GM04503 (cell line): Measurements from ENCODE around the gene GPSM3.

ENCODE experiments used
- DNase-seq: peaks from one replicate; pipeline ENCODE4 v3.0.0-alpha.2; 2012; ENCODE audit warnings: low read depth

Gene GPSM3

DNA sequence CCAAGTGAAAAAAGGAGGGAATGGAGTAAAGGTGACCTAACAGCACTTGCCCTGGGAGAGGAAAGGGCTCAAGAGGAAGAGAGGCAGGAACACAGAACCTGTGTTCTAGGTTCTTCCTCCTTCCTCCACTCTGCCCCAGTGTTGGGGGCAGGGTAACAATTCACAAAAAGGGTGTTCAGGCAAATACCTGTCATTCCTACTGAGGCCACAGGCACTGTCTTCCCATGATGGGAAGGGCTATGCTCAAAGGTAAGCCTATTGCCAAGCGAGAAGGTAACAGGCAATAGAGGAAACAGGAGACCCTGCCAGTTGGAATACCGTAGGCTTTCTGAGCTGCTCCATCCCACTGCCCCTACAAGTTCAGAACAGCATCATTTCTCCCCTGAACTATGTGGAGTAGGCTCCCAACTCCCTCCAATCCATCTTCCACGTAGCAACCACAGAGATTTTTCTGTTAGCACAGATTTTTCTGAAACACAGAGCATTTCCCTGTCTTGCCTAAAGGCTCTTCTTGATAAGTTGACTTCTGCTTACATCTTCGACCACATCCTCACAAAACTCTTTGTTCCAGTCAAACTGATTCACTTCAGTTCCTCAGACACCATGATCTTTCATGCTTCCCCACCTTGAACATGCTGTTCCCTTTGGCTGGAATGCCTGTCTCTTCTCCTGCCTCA, 19.3 kb downstream of the GPSM3 start:
- DNase-seq = no peak

DNA sequence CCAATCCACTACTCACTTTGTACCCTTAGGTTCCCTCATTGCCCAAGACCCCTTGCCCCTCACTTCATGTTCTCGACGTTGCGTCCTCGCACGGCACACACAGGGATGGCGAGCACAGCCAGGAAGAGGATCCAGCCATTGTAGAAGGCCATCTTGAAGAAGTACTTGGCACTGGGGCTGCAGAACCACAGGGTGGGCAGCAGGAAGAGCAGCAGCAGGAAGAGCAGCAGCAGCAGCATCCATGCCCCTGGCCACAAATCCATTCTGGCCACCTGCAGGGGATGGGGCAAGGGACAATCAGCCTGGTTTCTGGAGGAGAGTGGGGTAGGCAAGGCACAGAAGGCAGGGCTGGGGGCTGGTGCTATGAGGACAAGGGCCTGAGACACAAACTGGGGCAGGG, 21.2 kb downstream of the GPSM3 start:
- no peak for DNase-seq

DNA sequence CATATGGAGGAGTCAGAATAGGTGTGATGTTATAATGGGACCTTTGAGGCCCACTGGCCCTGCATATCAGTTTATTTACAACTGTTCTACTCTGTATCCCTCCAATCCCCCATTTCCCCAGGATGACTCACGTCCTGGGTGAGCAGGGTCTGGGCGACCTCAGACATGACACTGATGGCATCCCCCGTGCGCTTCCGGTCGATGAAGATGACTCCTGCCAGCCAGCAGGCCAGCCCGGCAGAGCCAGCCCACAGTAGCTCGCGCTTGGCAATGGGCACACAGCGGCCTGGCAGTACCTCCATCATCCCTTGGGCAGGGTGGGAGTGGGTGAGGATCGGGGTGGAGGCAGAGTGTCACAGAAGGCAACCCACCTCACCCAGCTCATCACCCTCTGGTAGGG, 22.1 kb downstream of the GPSM3 start:
- no peak for DNase-seq

DNA sequence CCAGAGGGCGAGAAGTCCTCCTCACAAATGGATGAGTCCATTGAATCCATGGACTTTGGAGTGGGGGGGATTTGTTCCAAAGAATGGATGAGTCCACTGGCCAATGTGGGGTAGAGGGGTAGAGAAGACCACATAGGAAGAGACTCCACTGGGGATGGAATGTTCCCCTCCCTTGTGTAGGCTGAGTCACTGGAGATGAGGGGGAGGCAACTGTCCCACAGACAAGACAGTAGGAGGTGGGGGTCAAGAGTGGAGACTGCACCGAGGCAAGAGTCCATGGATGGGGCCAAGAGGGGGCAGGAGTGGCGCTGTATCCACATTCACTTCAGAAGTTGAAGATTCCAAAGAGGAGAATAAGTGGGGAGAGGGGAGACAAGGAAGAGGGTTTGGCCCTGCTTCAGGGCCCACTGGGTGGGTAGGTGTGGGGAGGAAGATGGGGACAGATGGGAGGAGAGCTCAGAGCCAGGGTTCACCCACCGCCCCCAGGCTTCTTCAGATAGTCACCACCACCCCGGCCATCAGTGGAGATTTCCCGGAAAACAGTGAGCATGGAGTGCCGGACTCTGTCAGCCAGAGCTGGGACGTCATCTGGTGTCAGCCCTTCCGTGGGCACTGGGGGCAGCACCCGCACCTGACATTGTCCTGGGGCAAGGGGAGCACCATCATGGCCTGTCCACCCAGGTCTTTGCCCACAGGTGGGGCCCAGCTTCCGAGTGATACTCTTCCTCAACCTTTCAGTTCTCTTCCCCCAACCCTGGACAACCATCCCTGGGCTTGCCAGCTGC, 23.4 kb downstream of the GPSM3 start:
- no peak for DNase-seq

DNA sequence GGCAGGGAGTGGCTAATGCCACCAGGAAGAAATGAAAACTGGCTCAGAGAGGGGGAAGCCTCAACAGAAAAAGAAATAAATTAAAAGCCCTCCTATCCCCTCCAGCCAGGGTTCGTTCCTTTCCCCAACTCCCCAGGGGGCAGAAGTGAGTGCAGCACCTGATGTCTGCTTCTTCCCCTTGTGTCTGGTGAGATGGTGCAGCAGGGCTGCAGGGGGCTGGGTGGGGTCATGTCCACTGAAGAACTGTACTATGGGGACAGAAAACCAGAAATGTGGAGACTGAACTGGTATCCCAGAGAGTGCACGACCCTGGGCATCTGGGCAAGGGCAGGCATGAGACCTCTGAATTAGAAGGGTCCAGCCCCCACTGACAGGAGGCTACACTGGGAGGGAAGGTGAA, 24.1 kb downstream of the GPSM3 start:
- DNase-seq = no peak

DNA sequence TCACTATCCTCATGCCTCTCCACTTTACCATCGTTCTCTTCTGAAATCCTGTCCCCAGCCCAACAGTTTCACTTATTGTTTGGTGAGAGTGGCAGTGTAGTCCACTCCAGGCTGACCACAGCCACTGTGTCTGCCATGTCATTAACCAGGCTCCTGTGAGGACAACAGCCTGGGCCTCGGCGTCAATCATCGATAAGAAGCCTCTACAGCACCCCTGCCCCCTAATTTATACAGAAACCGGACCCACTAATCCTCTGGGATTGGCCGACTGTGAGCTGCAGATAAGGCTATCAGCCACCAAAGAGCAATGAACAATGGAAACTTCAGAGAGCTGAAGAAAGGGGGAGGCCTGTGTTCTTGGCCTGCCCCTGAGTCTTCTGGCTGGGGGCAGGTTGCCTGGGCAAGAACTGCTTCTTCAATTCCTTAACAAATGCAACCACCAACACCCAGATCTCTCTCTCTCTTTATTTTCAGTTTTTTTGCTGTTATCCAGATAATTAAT, 24.6 kb downstream of the GPSM3 start:
- DNase-seq = no peak

DNA sequence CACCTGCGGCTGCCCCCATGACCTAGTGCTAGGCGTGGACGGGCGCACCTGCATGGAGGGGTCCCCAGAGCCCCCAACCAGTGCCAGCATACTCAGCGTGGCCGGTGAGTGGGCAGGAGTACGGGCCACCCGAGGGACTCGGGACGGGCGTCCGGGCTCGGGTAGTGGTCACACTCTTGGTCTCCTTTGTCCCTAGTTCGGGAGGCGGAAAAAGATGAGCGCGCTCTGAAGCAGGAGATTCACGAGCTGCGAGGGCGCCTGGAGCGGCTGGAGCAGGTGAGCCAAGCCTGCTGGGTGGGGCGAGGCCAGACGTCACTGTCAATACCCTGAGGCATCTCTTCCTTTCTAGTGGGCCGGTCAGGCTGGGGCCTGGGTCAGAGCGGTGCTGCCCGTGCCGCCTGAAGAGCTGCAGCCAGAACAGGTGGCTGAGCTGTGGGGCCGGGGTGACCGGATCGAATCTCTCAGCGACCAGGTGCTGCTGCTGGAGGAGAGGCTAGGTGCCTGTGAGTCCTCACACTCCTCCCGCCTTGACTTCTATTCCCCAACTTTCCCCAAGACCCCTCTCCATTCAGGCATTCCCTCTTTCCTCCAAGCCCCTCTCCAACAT, 25.2 kb downstream of the GPSM3 start:
- DNase-seq = no peak

DNA sequence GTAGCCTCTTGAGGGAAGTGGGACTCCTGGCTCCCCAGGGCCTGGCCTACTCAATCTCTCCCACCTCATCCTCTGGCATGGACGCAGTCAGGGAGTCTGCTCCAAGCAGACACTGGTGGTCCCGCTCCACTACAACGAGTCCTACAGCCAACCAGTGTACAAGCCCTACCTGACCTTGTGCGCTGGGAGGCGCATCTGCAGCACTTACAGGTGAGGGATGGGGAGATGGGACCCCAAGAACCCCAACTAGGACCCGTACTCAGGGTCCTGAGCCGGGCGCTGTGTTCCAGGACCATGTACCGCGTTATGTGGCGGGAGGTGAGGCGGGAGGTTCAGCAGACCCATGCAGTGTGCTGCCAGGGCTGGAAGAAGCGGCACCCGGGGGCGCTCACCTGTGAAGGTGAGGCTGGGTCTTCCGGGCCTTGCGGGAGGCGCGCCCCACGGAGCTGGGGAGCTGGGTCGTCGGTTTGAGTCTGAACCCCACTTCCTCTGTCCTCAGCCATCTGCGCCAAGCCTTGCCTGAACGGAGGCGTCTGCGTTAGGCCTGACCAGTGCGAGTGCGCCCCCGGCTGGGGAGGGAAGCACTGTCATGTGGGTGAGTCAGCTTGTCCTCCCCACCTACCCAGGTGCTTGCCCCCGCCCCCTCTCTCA, 25.9 kb downstream of the GPSM3 start:
- DNase-seq = no peak

DNA sequence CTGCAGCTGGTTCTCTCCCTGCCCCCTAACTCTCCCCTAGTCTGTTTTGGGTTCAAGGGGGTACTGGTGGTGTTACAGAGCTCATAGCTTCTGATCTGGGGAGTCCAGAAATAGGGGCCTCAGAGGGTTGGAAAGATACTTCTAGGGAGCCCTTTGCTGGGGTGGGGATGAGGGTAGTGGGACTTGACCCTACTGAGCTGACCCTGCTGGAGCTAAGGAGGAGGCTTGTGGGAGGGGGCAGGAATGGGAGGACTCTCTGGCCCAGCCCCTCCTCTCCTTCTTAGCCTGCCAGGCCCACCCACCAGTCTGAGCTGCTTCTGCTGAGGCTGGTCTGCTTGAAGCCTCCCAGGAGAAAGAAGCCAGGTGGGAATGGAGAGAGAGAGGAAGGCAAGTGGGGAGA, 28.1 kb downstream of the GPSM3 start, which contains the start of gene EGFL8:
Gene EGFL8, plus strand, starts transcription at position 301 of the 400 bp plus-strand sequence. CDS start 1,571 bp downstream, outside the sequence.
- DNase-seq = no peak

DNA sequence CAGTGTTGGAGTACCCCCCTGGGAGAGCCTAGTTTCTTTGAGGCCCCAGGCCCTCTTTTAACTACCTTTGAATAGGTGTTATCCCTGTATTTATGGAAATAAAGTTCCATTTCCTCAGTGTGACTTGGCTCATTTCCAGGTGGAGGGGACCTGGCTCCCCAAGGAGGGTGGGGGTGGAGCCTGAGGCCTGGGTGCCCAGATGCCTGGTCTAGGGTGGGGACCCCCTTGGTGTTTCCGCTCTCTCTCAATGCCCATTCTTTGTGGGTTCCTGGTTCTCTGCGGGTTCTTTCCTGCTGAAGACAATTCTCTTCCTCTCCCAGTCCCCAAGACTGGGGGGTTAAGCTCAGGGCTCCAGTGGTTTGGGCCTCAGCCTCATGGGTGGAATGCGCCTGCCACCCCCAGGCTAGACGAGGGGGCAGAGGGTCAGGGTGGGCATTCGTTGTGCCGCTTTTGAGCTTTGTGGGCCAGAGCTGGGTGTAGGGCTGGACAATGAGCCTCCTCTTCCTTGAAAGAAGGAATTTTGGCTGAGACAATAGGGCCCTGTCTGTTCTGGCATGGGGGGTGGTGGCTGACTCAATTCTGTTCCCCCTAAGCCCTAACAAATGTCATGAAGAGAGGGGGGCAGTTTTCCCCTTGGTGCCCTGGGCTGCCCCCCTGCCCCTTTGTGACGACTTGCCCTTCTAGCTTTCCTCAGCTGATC, 28.7 kb downstream of the GPSM3 start:
- DNase-seq = no peak

DNA sequence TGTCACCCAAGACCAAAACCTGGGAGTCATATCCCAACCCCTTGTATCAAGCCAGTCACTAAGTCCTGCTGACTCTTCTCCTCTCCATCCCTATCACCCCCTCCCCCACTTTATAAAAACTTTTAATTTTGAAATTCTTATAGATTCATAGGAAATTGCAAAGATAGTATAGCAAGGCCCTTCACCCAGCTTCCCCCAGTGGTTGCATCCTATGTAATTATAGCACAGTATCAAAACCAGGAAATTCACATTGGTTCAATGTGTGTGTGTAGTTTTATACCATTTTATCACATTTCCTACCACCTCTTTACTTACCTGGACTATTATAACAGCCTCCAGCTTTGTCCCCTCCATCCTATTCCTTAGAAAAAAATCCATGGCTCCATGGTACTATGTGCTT, 34.4 kb downstream of the GPSM3 start:
- no peak for DNase-seq

DNA sequence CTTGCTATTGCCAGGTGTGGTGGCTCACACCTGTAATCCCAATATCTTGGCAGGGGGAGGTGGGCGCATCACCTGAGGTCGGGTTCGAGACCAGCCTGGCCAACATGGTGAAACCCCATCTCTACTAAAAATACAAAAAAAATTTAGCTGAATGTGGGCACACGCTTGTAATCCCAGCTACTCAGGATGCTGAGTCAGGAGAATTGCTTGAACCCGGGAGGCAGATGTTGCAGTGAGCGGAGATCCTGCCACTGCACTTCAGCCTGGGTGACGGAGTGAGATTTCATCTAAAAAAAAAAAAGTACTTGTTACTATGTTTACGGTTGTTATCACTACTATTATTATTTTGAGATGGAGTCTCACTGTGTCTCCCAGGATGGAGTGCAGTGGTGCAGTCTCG, 35.6 kb downstream of the GPSM3 start:
- no peak for DNase-seq

DNA sequence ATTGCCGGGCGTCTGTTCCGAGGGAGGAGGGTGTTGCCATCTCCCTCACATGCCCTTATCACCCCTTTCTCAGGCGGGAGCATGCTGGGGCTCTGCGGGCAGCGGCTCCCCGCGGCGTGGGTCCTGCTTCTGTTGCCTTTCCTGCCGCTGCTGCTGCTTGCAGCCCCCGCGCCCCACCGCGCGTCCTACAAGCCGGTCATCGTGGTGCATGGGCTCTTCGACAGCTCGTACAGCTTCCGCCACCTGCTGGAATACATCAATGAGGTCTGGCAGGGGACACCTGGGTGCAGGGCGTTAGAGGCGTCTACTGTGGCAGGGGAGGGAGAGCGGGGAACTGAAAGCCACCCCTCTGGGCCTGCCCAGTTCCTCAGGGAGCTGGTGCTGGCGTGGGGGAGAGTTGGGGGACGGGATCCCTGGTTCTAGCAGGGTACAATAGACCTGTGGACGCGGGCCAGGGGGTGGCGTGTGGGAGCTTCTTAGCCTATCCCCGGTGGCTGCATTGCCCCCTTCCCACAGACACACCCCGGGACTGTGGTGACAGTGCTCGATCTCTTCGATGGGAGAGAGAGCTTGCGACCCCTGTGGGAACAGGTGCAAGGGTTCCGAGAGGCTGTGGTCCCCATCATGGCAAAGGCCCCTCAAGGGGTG, 37.8 kb downstream of the GPSM3 start:
- DNase-seq = no peak

DNA sequence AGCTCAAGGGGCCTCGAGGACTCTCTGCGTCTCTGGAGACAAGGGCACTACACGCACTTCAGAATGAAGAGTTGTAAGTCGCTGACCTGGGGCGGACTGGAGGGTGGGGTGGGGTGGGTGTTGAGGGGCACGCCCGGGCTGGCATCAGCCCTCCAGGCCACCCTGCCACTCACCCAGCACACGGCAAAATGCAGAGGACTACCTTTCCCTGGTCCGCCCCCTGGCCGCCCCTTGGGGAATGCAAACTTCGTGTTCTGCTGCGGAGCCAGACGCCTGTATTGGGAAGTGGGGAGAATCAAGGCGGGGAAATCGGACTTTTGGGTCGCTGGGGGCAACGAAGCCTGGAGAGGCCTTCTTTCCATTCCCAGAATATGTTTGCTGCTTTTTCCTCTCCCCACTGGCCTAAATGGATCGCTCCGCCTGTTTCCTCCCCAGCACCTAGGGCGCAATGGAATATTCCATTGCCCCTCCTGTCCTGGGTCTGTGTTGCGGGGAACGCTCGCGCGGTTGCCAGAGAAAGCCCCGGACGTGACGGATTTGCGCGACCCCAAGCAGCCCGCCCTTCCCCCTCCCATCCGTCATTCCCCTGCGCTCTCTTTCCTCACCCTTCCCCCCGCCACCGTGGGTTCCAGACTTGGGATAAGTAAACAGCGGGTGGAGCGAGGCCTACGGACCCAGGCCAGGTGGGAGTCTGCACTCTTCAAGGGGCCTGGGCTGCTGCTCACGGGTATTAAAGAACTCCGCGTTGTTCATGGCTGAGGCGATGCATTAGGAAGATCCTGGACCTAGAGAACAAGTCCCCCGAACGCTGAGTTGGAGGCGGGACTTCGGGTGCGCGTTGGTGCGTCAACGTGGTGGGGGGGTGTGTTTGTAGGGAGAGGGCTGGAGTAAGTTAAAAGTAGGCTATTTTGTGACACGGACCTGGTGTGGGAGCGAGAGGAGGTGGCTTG, 38.6 kb downstream of the GPSM3 start, which contains the start of gene PPT2:
Gene PPT2, plus strand, starts transcription at position 578 of the 950 bp plus-strand sequence. CDS start 454 bp downstream, outside the sequence.
- DNase-seq = peak; percentile 41

DNA sequence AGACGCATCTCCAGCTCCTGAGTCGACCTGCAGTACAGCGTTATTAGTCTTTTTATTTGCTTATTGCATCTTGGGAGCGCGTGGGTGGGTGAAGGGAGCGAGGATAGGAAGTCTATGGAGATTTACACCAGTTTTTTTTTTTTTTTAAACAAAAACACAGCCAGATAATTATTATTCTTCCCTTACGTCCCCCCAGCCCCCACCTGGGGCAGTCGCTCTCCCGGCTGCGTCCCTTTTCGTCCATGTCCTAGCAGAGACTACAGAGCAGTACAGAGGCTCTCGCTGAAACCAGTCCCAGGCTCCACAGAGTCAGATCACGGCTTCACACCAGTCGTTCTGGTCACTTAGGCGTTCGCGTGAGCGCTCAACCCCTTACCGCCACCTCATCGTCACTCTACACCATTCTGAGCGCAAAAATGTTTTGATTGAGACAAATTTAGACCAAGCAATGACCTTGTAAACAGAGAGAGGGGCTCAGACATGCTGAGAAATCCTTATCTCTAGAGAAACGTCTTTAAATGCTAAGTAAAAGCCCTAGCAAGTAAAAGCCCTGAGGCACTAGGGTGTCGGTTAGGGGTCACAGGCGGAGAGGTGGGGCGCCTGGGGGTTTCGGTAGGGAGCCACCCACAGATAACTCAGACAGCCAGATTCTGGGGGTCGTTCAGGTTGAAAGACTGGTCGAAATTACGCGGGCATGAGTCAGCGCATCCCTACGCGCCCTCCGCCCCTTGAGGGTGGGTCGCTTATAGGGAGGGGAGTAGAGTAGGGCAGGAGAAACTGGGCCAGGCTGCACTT, 39.5 kb downstream of the GPSM3 start:
- DNase-seq = no peak

DNA sequence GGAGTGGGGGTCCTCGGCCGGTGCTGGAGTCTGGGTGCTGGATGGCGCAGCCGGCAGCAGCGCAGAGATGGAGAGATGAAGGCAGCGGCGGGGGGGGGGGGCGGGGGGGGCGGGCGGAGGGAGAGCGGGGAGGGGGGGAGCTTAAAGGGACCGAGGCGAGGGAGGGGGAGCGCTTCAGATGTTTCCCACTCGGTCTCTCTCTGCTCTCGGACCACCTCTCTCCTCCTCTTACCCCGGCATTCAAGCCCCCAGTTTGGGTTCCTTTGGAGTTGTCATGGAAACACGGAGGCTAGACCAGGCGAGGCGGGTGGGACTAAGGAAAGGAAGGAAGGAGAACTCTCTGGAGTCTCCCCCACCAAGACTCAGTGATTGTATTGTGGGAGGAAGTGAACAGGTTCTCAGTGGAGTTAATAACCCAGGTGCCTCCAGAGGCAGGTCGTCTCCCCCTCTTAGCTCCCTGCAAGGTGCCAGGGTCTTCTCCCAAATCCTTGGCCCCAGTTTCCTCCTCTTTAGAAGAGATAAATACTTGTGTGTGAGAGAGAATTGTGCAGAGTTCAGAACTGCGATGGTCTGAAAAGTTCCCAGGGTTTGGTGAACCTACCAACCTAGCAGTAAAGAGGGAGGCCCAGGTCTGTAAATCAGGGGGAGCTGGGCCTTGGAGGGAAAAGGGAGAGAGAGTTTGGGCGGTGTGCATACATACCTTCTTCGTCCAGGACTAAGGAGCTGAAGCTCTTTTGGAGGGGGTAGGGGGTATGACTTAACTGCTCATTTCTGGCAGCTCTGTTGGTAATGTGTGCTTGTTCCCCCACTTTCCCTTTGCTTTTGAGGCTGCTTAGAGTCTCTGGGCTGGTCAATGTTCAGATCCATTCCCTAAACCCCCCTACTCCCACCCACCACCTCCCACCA, 40.3 kb downstream of the GPSM3 start, which contains the start of gene PRRT1:
Gene PRRT1, minus strand, starts transcription at position 77 of the 906 bp plus-strand sequence. CDS start 112 bp downstream, outside the sequence.
- no peak for DNase-seq

DNA sequence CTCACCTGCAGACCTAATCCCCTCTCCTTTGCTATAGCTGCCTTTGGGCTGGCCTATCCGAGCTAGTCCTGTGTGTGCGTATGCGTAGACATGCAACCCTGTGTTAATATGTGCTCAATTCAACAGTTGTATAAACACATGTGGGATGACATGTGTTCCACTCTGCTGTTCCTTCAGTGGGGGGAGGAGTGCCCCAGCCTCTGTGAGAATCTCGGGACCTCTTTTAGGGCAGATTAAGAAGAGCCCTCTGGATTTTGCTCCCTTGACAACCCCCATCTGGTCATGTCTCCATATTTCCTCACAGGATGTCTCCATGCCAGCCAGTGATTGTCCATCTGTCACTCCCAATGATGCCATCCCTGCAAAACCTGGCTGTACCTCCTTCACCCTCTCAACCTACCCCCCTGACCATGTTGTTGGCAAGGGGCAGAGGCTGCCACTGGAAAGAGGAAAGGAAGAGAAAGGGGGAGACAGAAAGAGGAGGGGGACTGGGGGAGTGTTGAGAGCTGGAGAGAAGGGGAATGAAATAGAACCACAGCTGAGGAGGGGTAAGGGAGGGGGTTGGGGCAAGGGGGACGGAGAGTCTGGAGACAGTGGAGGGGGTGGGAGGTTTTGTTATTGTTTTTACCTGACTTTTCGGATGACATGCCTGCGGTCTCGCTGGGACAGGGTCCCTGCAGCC, 41.1 kb downstream of the GPSM3 start:
- DNase-seq = no peak
